Immature natural killer cell (primary cell): Measurements from ENCODE around the gene IFI27L2. TPM values are rescaled to one million over a fixed set of nuclear protein-coding genes. Genes with fewer than 3 reads are reported as not detected.
"Not testable (repeated sequence)": the region's sequence is repeated elsewhere in the genome, so short reads cannot be mapped to it uniquely, and the experiment has no call there.

ENCODE experiments used
- DNase-seq, 3 donors: peaks; one replicate each; pipeline ENCODE4 v3.0.0; 2022; ENCODE audit warnings: mixed read lengths in 1 of 3
- H3K27ac Mint-ChIP-seq, 6 donors: one replicate each; pipeline ENCODE4 v1.8.0; 2020; ENCODE audit warnings: mixed read lengths in 6 of 6, mild to moderate bottlenecking in 5 of 6, inconsistent platforms in 4 of 6, moderate library complexity in 3 of 6
- H3K27me3 Mint-ChIP-seq, 3 donors: one replicate each; pipeline ENCODE4 v1.8.0; 2020 to 2021; ENCODE audit warnings: low read depth in 3 of 3, mild to moderate bottlenecking in 3 of 3, mixed read lengths in 3 of 3, moderate library complexity in 3 of 3, inconsistent platforms in 1 of 3
- H3K36me3 Mint-ChIP-seq, 3 donors: one replicate each; pipeline ENCODE4 v1.8.0; 2020; ENCODE audit warnings: mixed read lengths in 3 of 3, inconsistent platforms in 2 of 3, mild to moderate bottlenecking in 2 of 3
- H3K4me1 Mint-ChIP-seq, 2 donors: one replicate each; pipeline ENCODE4 v1.8.0; 2020; ENCODE audit warnings: inconsistent platforms in 2 of 2, mild to moderate bottlenecking in 2 of 2, mixed read lengths in 2 of 2, moderate library complexity in 1 of 2
- H3K4me3 Mint-ChIP-seq, 5 donors: one replicate each; pipeline ENCODE4 v1.8.0; 2020; ENCODE audit warnings: mild to moderate bottlenecking in 5 of 5, mixed read lengths in 5 of 5, inconsistent platforms in 3 of 5, moderate library complexity in 3 of 5
- H3K9me3 Mint-ChIP-seq, 6 donors: one replicate each; pipeline ENCODE4 v1.8.0; 2020; ENCODE audit warnings: mild to moderate bottlenecking in 6 of 6, mixed read lengths in 6 of 6, inconsistent platforms in 4 of 6, moderate library complexity in 3 of 6
- polyA plus RNA-seq, 3 donors: library from polyadenylated mRNA; unstranded; fragments of 300-500 nt; fragmentation: Illumina TruSeq; gene quantifications; one replicate each; pipeline ENCODE4 v1.2.3, GENCODE V29; 2021

IFI27L2 gene
- polyA plus RNA-seq, 3 donors from 2014 or later: 82.0 to 188 (median 103) TPM

- no peaks in the 10 kb centered on the region for H3K4me1 Mint-ChIP-seq
- no peak overlapping the region for H3K4me3 Mint-ChIP-seq
- peaks cover 0 to 4% (median 0%) of the 10 kb centered on the region in 3 donors for H3K27me3 Mint-ChIP-seq
- H3K9me3 Mint-ChIP-seq: no peaks in the 10 kb centered on the region
- DNase-seq: no peak
- H3K36me3 Mint-ChIP-seq: no peaks in the 10 kb centered on the region
- no peak overlapping the region for H3K27ac Mint-ChIP-seq
Observed at GRCh38 chr14:94164685-94165431, 35.5 kb upstream of the IFI27L2 start.

GRCh38 chr14:94163796-94164195, 34.4 kb upstream of the IFI27L2 start:
- no peaks in the 10 kb centered on the region for H3K9me3 Mint-ChIP-seq
- peaks cover 0 to 7% (median 0%) of the 10 kb centered on the region in 3 donors for H3K27me3 Mint-ChIP-seq
- no peak overlapping the region for H3K4me3 Mint-ChIP-seq
- no peak overlapping the region for H3K27ac Mint-ChIP-seq
- no peak for DNase-seq
- H3K36me3 Mint-ChIP-seq: no peaks in the 10 kb centered on the region
- H3K4me1 Mint-ChIP-seq: peaks cover 0 to under 1% of the 10 kb centered on the region in 2 donors

GRCh38 chr14:94162466-94162865, 33.1 kb upstream of the IFI27L2 start:
- H3K27ac Mint-ChIP-seq: no peak overlapping the region
- H3K9me3 Mint-ChIP-seq: no peaks in the 10 kb centered on the region
- DNase-seq: no peak
- peaks cover 7 to 10% of the 10 kb centered on the region in 2 donors for H3K4me1 Mint-ChIP-seq
- H3K4me3 Mint-ChIP-seq: no peak overlapping the region
- peaks cover 0 to 9% (median 0%) of the 10 kb centered on the region in 3 donors for H3K27me3 Mint-ChIP-seq
- no peaks in the 10 kb centered on the region for H3K36me3 Mint-ChIP-seq

- Mint-ChIP-seq H3K27me3 (peaks cover 0 to 9% (median 3%) of the 10 kb centered on the region in 3 donors), H3K4me1 (peaks cover 7 to 10% of the 10 kb centered on the region in 2 donors), H3K4me3 (no peak overlapping the region), H3K36me3 (no peaks in the 10 kb centered on the region), H3K27ac (no peak overlapping the region), H3K9me3 (no peaks in the 10 kb centered on the region)
- DNase-seq: no peak
Observed at GRCh38 chr14:94161981-94162380, 32.6 kb upstream of the IFI27L2 start.

- no peak overlapping the region for H3K27ac Mint-ChIP-seq
- H3K4me1 Mint-ChIP-seq: peaks cover 7 to 10% of the 10 kb centered on the region in 2 donors
- H3K36me3 Mint-ChIP-seq: no peaks in the 10 kb centered on the region
- DNase-seq: no peak
- no peaks in the 10 kb centered on the region for H3K9me3 Mint-ChIP-seq
- H3K4me3 Mint-ChIP-seq: no peak overlapping the region
- peaks cover 0 to 9% (median 3%) of the 10 kb centered on the region in 3 donors for H3K27me3 Mint-ChIP-seq
Observed at GRCh38 chr14:94161058-94161457, 31.7 kb upstream of the IFI27L2 start.

- H3K4me1 Mint-ChIP-seq: peaks cover 7 to 10% of the 10 kb centered on the region in 2 donors
- H3K27me3 Mint-ChIP-seq: peaks cover 4 to 12% (median 5%) of the 10 kb centered on the region in 3 donors
- H3K36me3 Mint-ChIP-seq: no peaks in the 10 kb centered on the region
- no peaks in the 10 kb centered on the region for H3K9me3 Mint-ChIP-seq
- no peak overlapping the region for H3K4me3 Mint-ChIP-seq
- H3K27ac Mint-ChIP-seq: no peak overlapping the region
- DNase-seq: no peak
Observed at GRCh38 chr14:94158239-94158883, 29.0 kb upstream of the IFI27L2 start.

GRCh38 chr14:94157197-94157596, 27.8 kb upstream of the IFI27L2 start:
- no peaks in the 10 kb centered on the region for H3K36me3 Mint-ChIP-seq
- H3K4me3 Mint-ChIP-seq: no peak overlapping the region
- H3K4me1 Mint-ChIP-seq: peaks cover 7 to 10% of the 10 kb centered on the region in 2 donors
- H3K27ac Mint-ChIP-seq: no peak overlapping the region
- no peaks in the 10 kb centered on the region for H3K9me3 Mint-ChIP-seq
- no peak for DNase-seq
- H3K27me3 Mint-ChIP-seq: peaks cover 4 to 12% (median 5%) of the 10 kb centered on the region in 3 donors

- peaks cover 4 to 12% (median 5%) of the 10 kb centered on the region in 3 donors for H3K27me3 Mint-ChIP-seq
- H3K9me3 Mint-ChIP-seq, H3K4me3 Mint-ChIP-seq, DNase-seq, H3K27ac Mint-ChIP-seq, H3K36me3 Mint-ChIP-seq: not testable (repeated sequence)
- peaks cover 7 to 10% of the 10 kb centered on the region in 2 donors for H3K4me1 Mint-ChIP-seq
Observed at GRCh38 chr14:94156143-94156542, 26.7 kb upstream of the IFI27L2 start.

- peaks cover 7 to 10% of the 10 kb centered on the region in 2 donors for H3K4me1 Mint-ChIP-seq
- H3K36me3 Mint-ChIP-seq: no peaks in the 10 kb centered on the region
- H3K27ac Mint-ChIP-seq: no peak overlapping the region
- peaks cover 0 to 1% (median 0%) of the 10 kb centered on the region in 6 donors for H3K9me3 Mint-ChIP-seq
- DNase-seq: no peak
- H3K4me3 Mint-ChIP-seq: no peak overlapping the region
- peaks cover 5 to 12% (median 5%) of the 10 kb centered on the region in 3 donors for H3K27me3 Mint-ChIP-seq
Observed at GRCh38 chr14:94153750-94154342, 24.4 kb upstream of the IFI27L2 start.

GRCh38 chr14:94152676-94153075, 23.3 kb upstream of the IFI27L2 start:
- DNase-seq: no peak
- H3K9me3 Mint-ChIP-seq: peaks cover 0 to 1% (median 0%) of the 10 kb centered on the region in 6 donors
- H3K4me3 Mint-ChIP-seq: no peak overlapping the region
- no peaks in the 10 kb centered on the region for H3K36me3 Mint-ChIP-seq
- peaks cover 5 to 12% (median 7%) of the 10 kb centered on the region in 3 donors for H3K27me3 Mint-ChIP-seq
- H3K4me1 Mint-ChIP-seq: no peaks in the 10 kb centered on the region
- no peak overlapping the region for H3K27ac Mint-ChIP-seq

- Mint-ChIP-seq H3K4me1 (no peaks in the 10 kb centered on the region), H3K4me3 (no peak overlapping the region), H3K27ac (no peak overlapping the region), H3K27me3 (peaks cover 2 to 9% (median 5%) of the 10 kb centered on the region in 3 donors), H3K9me3 (no peaks in the 10 kb centered on the region), H3K36me3 (no peaks in the 10 kb centered on the region)
- no peak for DNase-seq
Observed at GRCh38 chr14:94145902-94146527, 16.6 kb upstream of the IFI27L2 start.

GRCh38 chr14:94144765-94145164, 15.4 kb upstream of the IFI27L2 start:
- Mint-ChIP-seq H3K4me1 (no peaks in the 10 kb centered on the region), H3K4me3 (no peak overlapping the region), H3K27me3 (peaks cover 2 to 5% (median 5%) of the 10 kb centered on the region in 3 donors), H3K9me3 (no peaks in the 10 kb centered on the region), H3K36me3 (no peaks in the 10 kb centered on the region), H3K27ac (no peak overlapping the region)
- DNase-seq: no peak

GRCh38 chr14:94143711-94144110, 14.3 kb upstream of the IFI27L2 start:
- H3K4me3 Mint-ChIP-seq: no peak overlapping the region
- no peak overlapping the region for H3K27ac Mint-ChIP-seq
- no peaks in the 10 kb centered on the region for H3K9me3 Mint-ChIP-seq
- no peak for DNase-seq
- H3K36me3 Mint-ChIP-seq: no peaks in the 10 kb centered on the region
- no peaks in the 10 kb centered on the region for H3K4me1 Mint-ChIP-seq
- H3K27me3 Mint-ChIP-seq: peaks cover 2 to 3% (median 3%) of the 10 kb centered on the region in 3 donors

- Mint-ChIP-seq H3K4me3 (no peak overlapping the region), H3K27ac (no peak overlapping the region), H3K9me3 (no peaks in the 10 kb centered on the region), H3K36me3 (no peaks in the 10 kb centered on the region), H3K27me3 (peaks cover 2 to 3% (median 3%) of the 10 kb centered on the region in 3 donors), H3K4me1 (no peaks in the 10 kb centered on the region)
- no peak for DNase-seq
Observed at GRCh38 chr14:94143239-94143638, 13.8 kb upstream of the IFI27L2 start.
